Endothelial cell of umbilical vein (primary cell): ENCODE measurements around the gene SLC4A11. TPM values are rescaled to one million over a fixed set of nuclear protein-coding genes. Genes with fewer than 3 reads are reported as not detected.
A peak's percentile ranks its signal among the peaks of the same experiment; 100 is the strongest.

Experiments used
- BruUV-seq: library from RNA; stranded (reverse); fragments of 400-500 nt; replicated peaks from 2 replicates; lab custom pipeline; 2021; lab: Mats Ljungman, UMichigan
- CTCF ChIA-PET: fragments of 300-600, 350-600 bp; sonication (Branson Sonifier 250); formaldehyde crosslinking; loops from one replicate; lab custom pipeline; 2021; ENCODE audit warnings: antibody characterized with exemption, inconsistent platforms; lab: Charles Lee
- POLR2A ChIA-PET: fragments of 300-600, 350-600 bp; sonication (Branson Sonifier 250); formaldehyde crosslinking; loops from one replicate; lab custom pipeline; 2021; ENCODE audit warnings: antibody characterized with exemption, inconsistent platforms; lab: Charles Lee
- DNase-seq: peaks from one replicate; pipeline ENCODE4 v3.0.0-alpha.2; 2011; ENCODE audit warnings: low read depth, low spot score
- FAIRE-seq: peaks from 2 replicates; lab custom pipeline; 2011; peaks lifted over from hg19 to GRCh38; lab: Jason Lieb, UNC
- H2AFZ ChIP-seq: 2 replicates; pipeline ENCODE4 v1.6.0; 2012; ENCODE audit warnings: low read depth, low read length, control low read depth, inconsistent platforms
- H3K27ac ChIP-seq: 2 replicates; pipeline ENCODE4 v1.5.1; 2011; ENCODE audit warnings: low read depth, mild to moderate bottlenecking, control low read depth, low read length, moderate library complexity; ENCODE audit not compliant: insufficient read depth
- H3K27me3 ChIP-seq, 2 experiments: 2 replicates each; pipeline versions ENCODE4 v1.6.0 to v1.6.1; 2011; ENCODE audit warnings: low read length in 2 of 2, mixed read lengths in 1 of 2; ENCODE audit not compliant: control insufficient read depth in 2 of 2, insufficient read depth in 2 of 2
- H3K36me3 ChIP-seq, 2 experiments: 2 replicates in 1 of 2; 3 replicates in 1 of 2; pipeline ENCODE4 v1.5.1; 2011; ENCODE audit warnings: low read length in 2 of 2, mild to moderate bottlenecking in 1 of 2, moderate library complexity in 1 of 2; ENCODE audit not compliant: control insufficient read depth in 2 of 2, insufficient read depth in 2 of 2; ENCODE audit errors: extremely low read depth in 1 of 2
- H3K4me1 ChIP-seq: 3 replicates; pipeline ENCODE4 v1.5.1; 2011; ENCODE audit warnings: mild to moderate bottlenecking, low read length; ENCODE audit not compliant: control insufficient read depth, insufficient read depth; ENCODE audit errors: extremely low read depth
- H3K4me2 ChIP-seq: 2 replicates; pipeline ENCODE4 v1.6.1; 2011; ENCODE audit warnings: low read length, control low read depth, mixed read lengths; ENCODE audit not compliant: insufficient read depth
- H3K4me3 ChIP-seq, 3 experiments: fragments of 200-600 bp in 1 of 3; sonication (generic), shearing (Covaris generic) in 1 of 3; replicated peaks in 1 of 3; 2 replicates each; pipeline ENCODE4 v1.5.1; 2011 to 2016; ENCODE audit warnings: control low read depth in 3 of 3, low read length in 3 of 3, mild to moderate bottlenecking in 2 of 3, inconsistent platforms in 1 of 3, low read depth in 1 of 3, moderate library complexity in 1 of 3; ENCODE audit not compliant: insufficient read depth in 1 of 3
- H3K79me2 ChIP-seq: 2 replicates; pipeline ENCODE4 v1.6.0; 2012; ENCODE audit warnings: low read length, inconsistent platforms; ENCODE audit not compliant: control insufficient read depth, insufficient read depth
- H3K9ac ChIP-seq: replicated peaks from 2 replicates; pipeline ENCODE3; 2011; ENCODE audit warnings: low read length, control low read depth; ENCODE audit not compliant: insufficient read depth; ENCODE audit errors: extremely low read depth
- H3K9me1 ChIP-seq: replicated peaks from 3 replicates; pipeline ENCODE4 v1.6.0; 2011; ENCODE audit warnings: mild to moderate bottlenecking, low read length; ENCODE audit not compliant: control insufficient read depth, insufficient read depth; ENCODE audit errors: extremely low read depth
- H3K9me3 ChIP-seq: replicated peaks from 2 replicates; pipeline ENCODE4 v1.5.1; 2012; ENCODE audit warnings: low read length, inconsistent platforms; ENCODE audit not compliant: control insufficient read depth, insufficient read depth
- H4K20me1 ChIP-seq: replicated peaks from 2 replicates; pipeline ENCODE3; 2011; ENCODE audit warnings: mild to moderate bottlenecking, low read length; ENCODE audit not compliant: control insufficient read depth, insufficient read depth; ENCODE audit errors: extremely low read depth
- CTCF ChIP-seq, 2 donors: IDR thresholded peaks; 1 replicate in 1 of 2; 2 replicates in 1 of 2; pipeline ENCODE4 v1.5.1; 2011; ENCODE audit warnings: low read length in 2 of 2, mild to moderate bottlenecking in 2 of 2, moderate library complexity in 2 of 2, control low read depth in 1 of 2, inconsistent platforms in 1 of 2, low read depth in 1 of 2; ENCODE audit not compliant: insufficient read depth in 1 of 2; ENCODE audit errors: extremely low read depth in 1 of 2
- EZH2 ChIP-seq: IDR thresholded peaks from 2 replicates; pipeline ENCODE4 v1.6.1; 2012; ENCODE audit warnings: borderline replicate concordance, low read depth, mild to moderate bottlenecking, moderate library complexity, low read length, inconsistent platforms; ENCODE audit not compliant: severe bottlenecking
- FOS ChIP-seq: IDR thresholded peaks from 2 replicates; pipeline ENCODE4 v1.6.1; 2011; ENCODE audit warnings: mild to moderate bottlenecking, low read length, moderate library complexity, borderline replicate concordance; ENCODE audit not compliant: insufficient read depth
- GATA2 ChIP-seq: IDR thresholded peaks from 2 replicates; pipeline ENCODE4 v1.7.0; 2011; ENCODE audit warnings: low read depth, mild to moderate bottlenecking, moderate library complexity, mixed read lengths, low read length; ENCODE audit not compliant: insufficient read length, insufficient read depth
- MAX ChIP-seq: IDR thresholded peaks from 2 replicates; pipeline ENCODE4 v1.6.1; 2011; ENCODE audit not compliant: insufficient read depth, insufficient read length
- MYC ChIP-seq: IDR thresholded peaks from one replicate; pipeline ENCODE4 v1.6.1; 2011; ENCODE audit warnings: mild to moderate bottlenecking, low read depth, low read length
- POLR2A ChIP-seq: IDR thresholded peaks from 2 replicates; pipeline ENCODE4 v1.6.1; 2012; ENCODE audit warnings: low read depth, mild to moderate bottlenecking, control low read depth, low read length
- POLR2AphosphoS5 ChIP-seq: IDR thresholded peaks from 2 replicates; pipeline ENCODE4 v1.6.1; 2012; ENCODE audit warnings: low read depth, mild to moderate bottlenecking, control low read depth, low read length, moderate library complexity; ENCODE audit not compliant: insufficient read depth
- dilution Hi-C: fragments of 300-500 bp; cut with MboI; formaldehyde crosslinking; loops from one replicate; pipeline ENCODE4 v1.15.0; 2019; ENCODE audit warnings: low sequenced_read_pairs; ENCODE audit not compliant: extremely low pct_ligation_motif_present
- intact Hi-C: fragments of 100-400 bp; cut with micrococcal nuclease; formaldehyde crosslinking; loops from one replicate; pipeline ENCODE4 v1.10.0; 2022
- polyA plus RNA-seq, 4 experiments: library from polyadenylated mRNA; depleted of rRNA in 3 of 4; stranded (reverse) in 3 of 4; unstranded in 1 of 4; fragments of >200 nt; gene quantifications; 2 replicates each; pipeline versions ENCODE4 v1.2.1 to v1.2.3, GENCODE V29; 2011 to 2012; ENCODE audit warnings: missing spikeins in 1 of 4
- total RNA-seq: library from RNA; stranded (reverse); gene quantifications from 2 replicates; pipeline ENCODE4 v1.2.3, GENCODE V29; 2021

The SLC4A11 gene
- total and polyA plus RNA-seq, 2 donors (not counting 3 experiments of a cell fraction or from before 2014, with no cell fraction given): 5.7 to 10.2 TPM

- intact Hi-C loops: no loop called here
- Histone ChIP-seq H3K9me1 (no peaks in the 10 kb centered on the region), H3K4me1 (peaks cover 14% of the 10 kb centered on the region), H4K20me1 (no peaks in the 10 kb centered on the region), H3K9ac (peak overlapping the region; percentile 70), H3K27me3 (no peaks in the 10 kb centered on the region), H3K79me2 (peaks cover 27% of the 10 kb centered on the region), H3K4me3 (peak overlapping the region; percentile 67 to 75 (median 68)), H3K4me2 (peak overlapping the region; percentile 89), H3K9me3 (no peaks in the 10 kb centered on the region), H3K27ac (peak overlapping the region; percentile 34), H2AFZ (peak overlapping the region; percentile 87), H3K36me3 (peaks cover 0 to 2% of the 10 kb centered on the region in 2 experiments)
- FAIRE-seq (peak; percentile 75), DNase-seq (peak; percentile 30)
- ChIA-PET POLR2A (no interaction called here), CTCF (interaction anchor here (0.8 to 1.7 kb wide), 2 partner anchors 10 to 155 kb away, joined by 3 to 5 read pairs; no protein-coding TSS in a partner anchor)
- dilution Hi-C loops: no loop called here
- no peak for TF ChIP-seq MYC
- no peak for TF ChIP-seq MAX
- no peak for TF ChIP-seq POLR2A
- no peak for TF ChIP-seq CTCF (IDR thresholded peaks at IDR 0.05; ENCODE audit: extremely low read depth in 1 of 2, insufficient read depth in 1 of 2, low read depth in 1 of 2, low read length in 2 of 2)
- TF ChIP-seq EZH2: no peak
- no peak for TF ChIP-seq POLR2AphosphoS5
- TF ChIP-seq GATA2: no peak
- TF ChIP-seq FOS: no peak
- TSS peak; percentile 53 for BruUV-seq
Observed at GRCh38 chr20:3208786-3209256, 30.2 kb downstream of the SLC4A11 start.
